GM21447 (cell line): ENCODE data around the gene ZNF783.
"Not testable (repeated sequence)": the region's sequence is repeated elsewhere in the genome, so short reads cannot be mapped to it uniquely, and the experiment has no call there.

Experiments used
- ATAC-seq: cut with Tn5 transposase; IDR thresholded peaks from one replicate; pipeline ENCODE4 v1.9.1; 2021; ENCODE audit not compliant: unreplicated experiment

Gene ZNF783

DNA sequence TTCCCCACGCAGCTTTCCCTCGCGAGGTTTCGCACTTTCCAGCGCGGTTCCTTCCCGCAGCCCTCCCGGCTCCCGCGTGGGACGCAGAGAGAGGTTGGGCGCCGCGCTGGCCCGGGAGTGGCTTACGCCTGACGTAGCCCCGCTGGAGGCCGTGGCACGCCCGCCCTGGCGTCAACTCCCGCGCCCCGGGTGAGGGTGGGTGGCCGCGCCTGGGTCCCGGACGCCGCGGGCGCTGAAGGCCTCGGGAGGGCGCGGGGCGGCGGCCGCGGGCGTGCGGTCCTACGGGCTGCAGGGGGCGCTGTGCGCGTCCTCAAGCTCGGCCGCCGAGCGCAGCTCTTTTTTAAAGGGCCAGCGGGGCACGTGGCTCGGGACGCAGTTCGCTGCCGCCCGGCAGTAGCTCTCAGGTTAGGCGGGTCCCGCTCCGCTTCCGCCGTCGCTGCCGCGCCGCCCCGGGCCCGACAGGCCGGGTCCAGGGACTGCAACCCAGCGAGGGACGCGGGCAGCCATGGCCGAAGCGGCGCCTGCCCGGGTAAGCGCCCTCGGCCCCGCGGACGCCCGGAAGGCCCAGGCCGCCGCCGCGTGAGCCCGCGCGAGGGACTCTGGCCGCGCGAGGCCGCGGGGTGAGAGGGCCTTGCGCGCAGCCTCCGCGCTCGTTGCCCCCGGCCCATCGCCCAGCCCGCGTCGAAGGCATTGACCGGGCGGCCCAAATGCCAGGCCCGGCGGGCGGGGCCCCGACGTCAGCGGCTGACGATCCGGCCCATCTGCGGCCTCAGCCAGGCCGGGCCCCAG lies at the start of gene ZNF783:
ZNF783 (plus strand) TSS at position 368 of the 789 bp plus-strand sequence; CDS start at position 506, 138 bp downstream.
- peak; percentile 80 for ATAC-seq

GRCh38 chr7:149214020-149214720 lies 47.8 kb upstream of the ZNF783 start:
- ATAC-seq = no peak

GRCh38 chr7:149216402-149216801 lies 45.6 kb upstream of the ZNF783 start:
- no peak for ATAC-seq

DNA sequence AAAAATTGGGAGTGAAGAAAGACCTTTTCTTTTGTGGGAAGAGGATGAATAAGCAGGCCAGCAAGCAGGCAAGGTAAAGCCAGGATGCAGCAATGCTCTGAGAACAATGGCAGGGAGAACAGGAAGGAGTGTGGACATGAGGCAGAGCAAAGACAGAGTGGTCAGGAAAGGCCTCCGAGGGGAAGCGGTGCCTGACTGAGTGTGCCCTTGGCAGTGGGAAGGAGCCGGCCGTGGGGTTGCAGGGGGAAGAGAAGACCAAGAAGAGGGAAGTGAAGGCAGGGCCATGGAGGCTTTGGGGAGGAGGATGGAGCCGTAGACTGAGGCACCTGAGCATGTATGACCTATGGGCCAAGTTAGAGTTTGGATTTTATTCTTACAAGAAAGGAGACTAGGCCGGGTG lies 44.4 kb upstream of the ZNF783 start:
- no peak for ATAC-seq

DNA sequence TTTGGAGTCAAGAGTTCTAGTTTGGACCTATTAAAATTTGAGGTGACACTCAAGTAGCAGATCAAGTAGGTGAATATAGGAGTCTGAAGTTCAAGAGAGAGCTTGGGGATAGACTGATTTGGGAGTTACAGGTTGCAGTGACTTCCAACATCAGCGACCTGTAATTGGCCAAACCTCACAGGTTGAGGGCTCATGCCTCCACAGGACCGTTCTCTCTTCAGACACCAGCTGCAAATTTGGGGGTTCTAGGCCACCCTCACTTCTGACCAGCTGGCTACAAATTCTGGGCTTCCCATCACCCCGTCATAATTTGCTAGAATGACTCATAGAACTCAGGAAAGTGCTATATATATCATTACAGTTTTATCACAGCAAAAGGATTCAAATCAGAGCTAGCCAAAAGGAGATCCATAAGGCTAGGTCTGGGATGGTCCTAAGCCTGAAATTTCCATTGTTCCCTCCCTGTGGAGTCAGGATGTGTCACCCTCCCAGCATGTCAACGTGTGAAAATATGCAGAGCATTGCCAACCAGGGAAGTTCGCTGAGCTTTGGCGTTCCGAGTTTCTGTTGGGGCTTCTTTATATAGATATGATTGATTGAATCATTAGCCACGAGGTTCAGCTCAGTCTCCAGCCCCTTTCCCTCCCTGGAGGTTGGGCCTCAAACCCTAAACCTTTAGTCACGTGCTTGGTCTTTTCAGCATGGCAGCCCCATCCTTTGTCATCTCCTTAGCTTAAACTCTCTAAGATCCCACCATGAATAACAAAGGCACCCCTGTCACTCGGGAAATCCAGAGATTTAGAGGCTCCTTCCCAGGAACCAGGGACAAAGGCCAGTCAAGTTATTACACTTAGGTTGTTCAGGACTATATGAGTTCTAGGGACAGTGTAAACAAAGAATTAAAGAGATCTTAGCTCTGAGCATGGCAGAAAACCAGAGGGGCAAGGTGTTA lies 43.3 kb upstream of the ZNF783 start:
- ATAC-seq = no peak

DNA sequence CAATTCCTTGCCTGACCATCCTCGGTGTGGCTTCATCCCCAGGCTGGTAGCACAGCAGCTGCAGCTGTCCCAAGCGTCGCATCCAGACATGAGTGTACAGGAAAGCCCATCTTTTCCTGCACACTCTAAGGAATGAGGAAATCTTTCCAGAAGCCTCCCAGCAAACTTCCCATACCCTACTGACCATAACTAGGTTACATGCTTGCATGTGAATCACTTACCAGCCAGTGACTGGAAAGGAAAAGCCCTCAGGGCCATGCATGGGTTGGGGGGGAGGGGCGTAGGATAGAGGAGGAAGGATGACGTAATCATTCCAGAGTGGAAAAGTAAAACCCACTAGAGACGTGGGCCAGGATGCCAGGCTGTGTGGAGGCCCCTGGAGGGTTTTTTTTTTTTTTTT lies 41.5 kb upstream of the ZNF783 start:
- ATAC-seq = no peak

DNA sequence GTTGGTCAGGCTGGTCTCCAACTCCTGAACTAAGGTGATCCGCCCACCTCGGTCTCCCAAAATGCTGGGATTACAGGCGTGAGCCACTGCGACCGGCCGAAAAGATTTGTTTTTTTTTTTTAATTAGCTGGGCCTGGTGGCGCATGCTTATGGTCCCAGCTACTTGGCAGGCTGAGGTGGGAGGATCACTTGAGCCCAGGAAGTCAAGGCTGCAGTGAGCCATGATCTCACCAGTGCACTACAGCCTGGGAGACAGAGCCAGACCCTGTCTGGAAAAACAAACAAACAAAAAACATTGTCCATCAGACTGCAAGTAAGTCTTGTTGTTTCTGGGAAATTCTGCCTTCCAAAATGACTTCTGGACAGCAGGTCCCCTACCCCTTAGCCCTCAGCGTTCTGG lies 38.8 kb upstream of the ZNF783 start:
- ATAC-seq = no peak

GRCh38 chr7:149223761-149224160 lies 38.2 kb upstream of the ZNF783 start:
- ATAC-seq = no peak

DNA sequence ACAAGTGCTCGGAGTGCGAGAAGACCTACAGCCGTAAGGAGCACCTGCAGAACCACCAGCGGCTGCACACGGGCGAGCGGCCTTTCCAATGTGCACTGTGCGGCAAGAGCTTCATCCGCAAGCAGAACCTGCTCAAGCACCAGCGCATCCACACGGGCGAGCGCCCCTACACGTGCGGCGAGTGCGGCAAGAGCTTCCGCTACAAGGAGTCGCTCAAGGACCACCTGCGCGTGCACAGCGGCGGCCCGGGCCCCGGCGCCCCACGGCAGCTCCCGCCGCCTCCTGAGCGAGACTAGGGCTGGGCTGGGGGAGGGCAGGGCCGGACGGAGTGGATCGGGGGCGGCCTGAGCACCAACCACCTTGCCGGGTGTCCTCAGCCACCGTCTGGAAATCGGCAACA lies 37.6 kb upstream of the ZNF783 start:
- ATAC-seq = no peak

GRCh38 chr7:149225106-149225505 lies 36.9 kb upstream of the ZNF783 start:
- no peak for ATAC-seq

DNA sequence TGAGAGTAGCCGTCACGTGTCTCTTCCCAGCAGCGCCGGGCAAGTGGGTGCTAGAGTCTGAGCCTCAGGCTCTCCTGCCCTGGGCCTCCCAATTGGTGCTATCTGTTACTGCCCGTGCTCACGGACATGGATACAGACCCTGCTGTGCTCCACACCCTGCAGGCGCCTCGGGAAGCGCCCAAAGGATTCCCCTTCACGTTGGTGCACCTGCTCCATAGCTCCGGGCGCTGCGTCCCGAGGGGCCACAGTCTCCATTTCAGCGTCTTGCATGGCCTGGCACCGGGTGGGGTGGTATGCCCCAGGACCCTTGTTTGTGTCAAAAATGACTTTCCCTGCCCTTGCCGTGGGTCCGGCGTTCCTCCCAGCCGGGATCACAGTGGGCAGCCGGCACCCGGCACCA lies 36.3 kb upstream of the ZNF783 start:
- no peak for ATAC-seq

DNA sequence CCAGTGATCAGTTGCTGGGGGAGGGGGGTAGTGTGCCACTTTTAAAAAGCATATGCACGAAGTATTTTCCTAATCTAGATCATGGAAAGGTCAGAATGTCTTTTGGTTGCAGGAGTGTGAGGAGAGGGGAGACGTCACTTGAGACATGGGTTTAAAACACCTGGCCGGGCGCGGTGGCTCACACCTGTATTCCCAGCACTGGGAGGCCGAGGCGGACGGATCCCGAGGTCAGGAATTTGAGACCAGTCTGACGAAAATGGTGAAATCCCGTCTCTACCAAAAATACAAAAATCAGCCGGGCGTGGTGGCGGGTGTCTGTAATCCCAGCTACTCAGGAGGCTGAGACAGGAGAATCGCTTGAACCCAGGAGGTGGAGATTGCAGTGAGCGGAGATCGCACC lies 35.6 kb upstream of the ZNF783 start:
- ATAC-seq = not testable (repeated sequence)

DNA sequence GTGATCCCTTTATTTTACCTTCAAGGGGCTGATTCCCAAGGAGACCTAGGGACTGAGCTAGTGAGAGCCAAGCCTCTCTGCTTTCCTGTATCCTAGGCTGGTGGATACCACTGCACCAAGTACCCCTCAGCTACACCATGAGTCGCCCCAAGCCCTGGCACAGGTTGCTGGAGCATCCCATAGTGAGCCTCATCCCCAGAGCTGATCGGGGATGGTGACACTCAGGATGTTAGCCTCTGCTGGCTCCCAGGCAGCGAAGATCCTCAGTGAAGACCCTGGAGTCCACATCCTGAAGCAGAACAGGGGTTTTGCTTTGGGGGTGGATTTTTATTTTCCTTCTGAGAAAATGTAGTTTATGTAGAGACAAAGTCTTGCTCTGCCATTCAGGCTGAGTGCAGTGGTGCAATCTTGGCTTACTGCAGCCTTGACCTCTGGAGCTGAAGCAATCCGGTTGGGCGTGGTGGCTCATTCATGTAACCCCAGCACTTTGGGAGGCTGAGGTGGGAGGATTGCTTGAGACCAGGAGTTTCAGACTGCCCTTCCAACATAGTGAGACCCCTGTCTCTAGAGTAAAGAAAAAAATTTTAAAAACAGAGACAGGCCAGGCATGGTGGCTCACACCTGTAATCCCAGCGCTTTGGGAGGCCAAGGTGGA lies 35.0 kb upstream of the ZNF783 start:
- ATAC-seq = no peak

GRCh38 chr7:149228831-149229471 lies 33.0 kb upstream of the ZNF783 start:
- ATAC-seq = no peak

DNA sequence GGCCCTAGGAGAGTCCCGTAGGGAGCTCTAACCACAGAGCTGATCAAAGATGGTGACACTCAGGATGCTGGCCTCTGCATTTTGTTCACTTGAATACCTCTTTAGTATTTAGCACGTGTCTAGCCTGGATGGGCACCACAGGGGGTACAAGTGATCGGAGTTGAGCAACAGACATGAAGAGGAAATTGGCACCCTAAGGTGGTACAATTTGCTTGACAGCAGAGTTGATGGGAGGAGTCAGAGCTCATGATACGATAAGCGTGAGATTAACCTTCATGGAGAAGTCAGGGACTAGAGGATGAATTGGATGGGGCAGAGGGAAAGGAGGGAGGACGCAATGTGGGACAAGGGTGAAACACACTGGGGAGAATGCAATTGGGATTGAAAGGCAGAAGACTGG lies 32.5 kb upstream of the ZNF783 start:
- ATAC-seq = no peak

- ATAC-seq = no peak
Measured at GRCh38 chr7:149232362-149232761, 29.6 kb upstream of the ZNF783 start.

GRCh38 chr7:149233655-149234204 lies 28.3 kb upstream of the ZNF783 start:
- not testable (repeated sequence) for ATAC-seq

DNA sequence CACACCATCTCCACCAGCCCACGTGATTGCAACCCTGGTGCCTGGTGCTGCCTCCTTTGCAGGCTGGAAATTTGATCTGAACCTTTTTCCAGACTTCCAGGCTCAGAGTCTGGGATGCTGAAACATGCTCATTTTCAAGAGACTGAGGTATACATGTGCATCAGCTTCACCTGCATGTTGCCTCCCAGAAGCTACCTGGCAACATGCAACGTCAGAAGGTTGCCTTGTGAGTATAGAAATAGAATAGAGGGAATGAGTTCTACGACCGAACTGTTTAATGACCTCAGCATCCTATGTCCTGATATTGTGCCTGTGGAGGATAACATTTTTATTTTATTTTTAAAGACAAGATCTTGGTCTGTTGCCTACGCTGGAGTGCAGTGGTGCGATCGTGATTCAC lies 24.5 kb upstream of the ZNF783 start:
- ATAC-seq = no peak

DNA sequence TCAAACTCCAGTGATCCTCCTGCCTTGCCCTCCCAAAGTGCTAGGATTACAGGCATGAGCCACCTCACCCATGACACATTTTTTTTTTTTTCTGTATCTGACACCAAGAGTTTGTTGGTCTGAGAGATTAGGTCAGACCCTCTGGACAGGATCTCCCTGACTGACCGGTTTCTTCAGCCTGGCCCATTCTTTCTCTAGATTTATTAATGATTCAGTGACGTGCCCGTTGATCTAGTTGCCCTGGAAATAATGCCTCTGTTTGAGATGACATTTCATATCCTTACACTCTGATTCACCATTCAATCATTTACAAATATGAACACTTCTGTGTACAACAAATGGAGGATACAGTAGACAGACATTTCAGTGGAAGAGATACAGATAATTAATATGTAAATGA lies 23.9 kb upstream of the ZNF783 start:
- ATAC-seq = no peak
